Fibroblast of pulmonary artery (primary cell): ENCODE data around the gene MFAP4.

Source experiments
- DNase-seq: peaks from one replicate; pipeline ENCODE4 v3.0.0-alpha.2; 2010; ENCODE audit warnings: low read depth
- H3K4me3 ChIP-seq: replicated peaks from 2 replicates; pipeline ENCODE4 v1.5.1; 2011; ENCODE audit warnings: low read depth, mild to moderate bottlenecking, control low read depth, low read length, moderate library complexity
- TF ChIP-seq, protein P1 (sequence below): IDR thresholded peaks from 2 replicates; pipeline ENCODE4 v1.5.1; 2011; ENCODE audit warnings: mild to moderate bottlenecking, control low read depth, low read length, inconsistent platforms; ENCODE audit errors: missing control alignments

The MFAP4 gene

GRCh38 chr17:19392303-19392702 lies 5.3 kb upstream of the MFAP4 start:
- no peak for DNase-seq
- TF ChIP-seq, protein P1, sequence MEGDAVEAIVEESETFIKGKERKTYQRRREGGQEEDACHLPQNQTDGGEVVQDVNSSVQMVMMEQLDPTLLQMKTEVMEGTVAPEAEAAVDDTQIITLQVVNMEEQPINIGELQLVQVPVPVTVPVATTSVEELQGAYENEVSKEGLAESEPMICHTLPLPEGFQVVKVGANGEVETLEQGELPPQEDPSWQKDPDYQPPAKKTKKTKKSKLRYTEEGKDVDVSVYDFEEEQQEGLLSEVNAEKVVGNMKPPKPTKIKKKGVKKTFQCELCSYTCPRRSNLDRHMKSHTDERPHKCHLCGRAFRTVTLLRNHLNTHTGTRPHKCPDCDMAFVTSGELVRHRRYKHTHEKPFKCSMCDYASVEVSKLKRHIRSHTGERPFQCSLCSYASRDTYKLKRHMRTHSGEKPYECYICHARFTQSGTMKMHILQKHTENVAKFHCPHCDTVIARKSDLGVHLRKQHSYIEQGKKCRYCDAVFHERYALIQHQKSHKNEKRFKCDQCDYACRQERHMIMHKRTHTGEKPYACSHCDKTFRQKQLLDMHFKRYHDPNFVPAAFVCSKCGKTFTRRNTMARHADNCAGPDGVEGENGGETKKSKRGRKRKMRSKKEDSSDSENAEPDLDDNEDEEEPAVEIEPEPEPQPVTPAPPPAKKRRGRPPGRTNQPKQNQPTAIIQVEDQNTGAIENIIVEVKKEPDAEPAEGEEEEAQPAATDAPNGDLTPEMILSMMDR: no peak
- no peak overlapping the region for H3K4me3 ChIP-seq

DNA sequence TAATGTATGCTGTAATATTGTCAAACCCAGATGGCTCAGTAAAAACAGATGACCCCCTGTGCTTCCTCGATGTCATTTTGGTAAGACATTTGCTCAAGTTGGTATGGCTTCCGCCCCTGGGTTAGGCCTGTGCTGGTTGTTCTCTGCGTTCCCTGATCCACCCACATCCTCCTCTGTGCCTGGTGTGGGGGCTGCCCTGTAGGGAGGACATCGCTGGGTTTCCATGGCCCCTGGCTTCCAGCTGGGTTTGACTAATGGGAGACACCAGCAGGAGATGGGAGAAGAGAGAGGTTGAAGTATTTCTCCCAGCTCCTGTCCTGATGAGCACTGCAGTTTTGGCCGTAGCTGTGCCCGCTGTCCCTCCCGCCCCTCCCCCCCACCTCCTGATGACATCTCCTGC lies 4.4 kb upstream of the MFAP4 start:
- TF ChIP-seq, protein P1: no peak
- no peak for DNase-seq
- no peak overlapping the region for H3K4me3 ChIP-seq

DNA sequence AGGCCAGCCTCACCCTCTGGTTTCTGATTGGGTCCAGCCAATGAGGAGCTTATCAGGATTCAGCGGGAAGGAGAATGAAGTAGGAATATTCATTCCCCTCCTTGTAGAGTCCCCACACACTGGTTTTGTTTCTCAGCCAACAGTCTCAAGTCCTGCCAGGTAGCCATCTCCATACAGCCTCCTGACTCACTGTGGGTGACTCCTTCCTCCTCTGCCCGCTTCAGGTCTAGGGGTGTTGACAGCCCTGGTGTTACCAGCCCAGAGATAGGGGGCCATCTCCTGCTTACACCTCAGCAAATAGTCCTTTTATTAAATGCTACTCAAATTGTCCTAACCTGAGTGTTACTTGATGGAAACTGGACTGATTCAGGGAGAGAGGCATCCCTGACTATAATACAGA lies 4.0 kb upstream of the MFAP4 start:
- TF ChIP-seq, protein P1: no peak
- DNase-seq: no peak
- H3K4me3 ChIP-seq: no peak overlapping the region

GRCh38 chr17:19388791-19389785 lies 2.1 kb upstream of the MFAP4 start:
- H3K4me3 ChIP-seq: no peak overlapping the region
- TF ChIP-seq, protein P1: no peak
- DNase-seq: no peak

- TF ChIP-seq, protein P1: no peak
- no peak overlapping the region for H3K4me3 ChIP-seq
- DNase-seq: no peak
Observed at GRCh38 chr17:19387921-19388521, 1.0 kb upstream of the MFAP4 start.

GRCh38 chr17:19386051-19386929 lies 700 bp downstream of the MFAP4 start:
- peak; percentile 78 for DNase-seq
- TF ChIP-seq, protein P1: no peak
- H3K4me3 ChIP-seq: peak overlapping the region; percentile 58
